Islet precursor cell (in vitro differentiated cells): ENCODE measurements around the gene RHBG.
A peak's percentile ranks its signal among the peaks of the same experiment; 100 is the strongest.

ENCODE experiments used
- DNase-seq: peaks from one replicate; pipeline ENCODE4 v3.0.0-alpha.2; 2018

The RHBG gene

GRCh38 chr1:156409439-156409838, 40.4 kb downstream of the RHBG start:
- DNase-seq: no peak

- no peak for DNase-seq
These were observed 41.2 kb downstream of the RHBG start for GRCh38 chr1:156410238-156410637.

GRCh38 chr1:156410740-156411139, 41.7 kb downstream of the RHBG start:
- no peak for DNase-seq

GRCh38 chr1:156412653-156413321, 43.8 kb downstream of the RHBG start:
- DNase-seq: no peak

- no peak for DNase-seq
These were observed 44.6 kb downstream of the RHBG start for GRCh38 chr1:156413391-156414246.

GRCh38 chr1:156414461-156415064, 45.6 kb downstream of the RHBG start:
- DNase-seq: no peak

- DNase-seq: no peak
These were observed 48.0 kb downstream of the RHBG start for GRCh38 chr1:156416993-156417392.

GRCh38 chr1:156417401-156418020, 48.5 kb downstream of the RHBG start:
- no peak for DNase-seq

GRCh38 chr1:156418416-156419070, 49.5 kb downstream of the RHBG start:
- no peak for DNase-seq

- DNase-seq: peak; percentile 77
These were observed 50.8 kb downstream of the RHBG start for GRCh38 chr1:156419854-156420204.

GRCh38 chr1:156420205-156421061, 51.4 kb downstream of the RHBG start:
- DNase-seq: peak; percentile 58

GRCh38 chr1:156421062-156421938, 52.3 kb downstream of the RHBG start:
- DNase-seq: peak; percentile 96

- peak; percentile 71 for DNase-seq
These were observed 53.1 kb downstream of the RHBG start for GRCh38 chr1:156421939-156422601.

GRCh38 chr1:156422602-156423091, 53.6 kb downstream of the RHBG start:
- DNase-seq: peak; percentile 89

- DNase-seq: no peak
These were observed 54.7 kb downstream of the RHBG start for GRCh38 chr1:156423422-156424352.

- no peak for DNase-seq
These were observed 55.9 kb downstream of the RHBG start for GRCh38 chr1:156424806-156425432.

GRCh38 chr1:156425943-156426342, 56.9 kb downstream of the RHBG start:
- DNase-seq: no peak

GRCh38 chr1:156427957-156428356, 58.9 kb downstream of the RHBG start:
- DNase-seq: no peak
